ENCODE results near the gene TNFAIP2.

TNFAIP2 gene

GRCh38 chr14:103078420-103078749 is 44.9 kb upstream of the TNFAIP2 start (continued):
- no peak for TF ChIP-seq CREB5 (CRISPR knock-in tag; IDR thresholded peaks at IDR 0.05; ENCODE audit: low read depth)
- no peak for TF ChIP-seq ZFP30 (CRISPR knock-in tag; IDR thresholded peaks at IDR 0.05)
- TF ChIP-seq ZC3H10 (CRISPR knock-in tag; IDR thresholded peaks at IDR 0.05), result no peak
- TF ChIP-seq ZFP3 (CRISPR knock-in tag; IDR thresholded peaks at IDR 0.05), result no peak
- TF ChIP-seq OSR1 (CRISPR knock-in tag; IDR thresholded peaks at IDR 0.05), result no peak
- no peak for TF ChIP-seq POU6F1 (CRISPR knock-in tag; IDR thresholded peaks at IDR 0.05; ENCODE audit: borderline replicate concordance, low read depth)

DNA sequence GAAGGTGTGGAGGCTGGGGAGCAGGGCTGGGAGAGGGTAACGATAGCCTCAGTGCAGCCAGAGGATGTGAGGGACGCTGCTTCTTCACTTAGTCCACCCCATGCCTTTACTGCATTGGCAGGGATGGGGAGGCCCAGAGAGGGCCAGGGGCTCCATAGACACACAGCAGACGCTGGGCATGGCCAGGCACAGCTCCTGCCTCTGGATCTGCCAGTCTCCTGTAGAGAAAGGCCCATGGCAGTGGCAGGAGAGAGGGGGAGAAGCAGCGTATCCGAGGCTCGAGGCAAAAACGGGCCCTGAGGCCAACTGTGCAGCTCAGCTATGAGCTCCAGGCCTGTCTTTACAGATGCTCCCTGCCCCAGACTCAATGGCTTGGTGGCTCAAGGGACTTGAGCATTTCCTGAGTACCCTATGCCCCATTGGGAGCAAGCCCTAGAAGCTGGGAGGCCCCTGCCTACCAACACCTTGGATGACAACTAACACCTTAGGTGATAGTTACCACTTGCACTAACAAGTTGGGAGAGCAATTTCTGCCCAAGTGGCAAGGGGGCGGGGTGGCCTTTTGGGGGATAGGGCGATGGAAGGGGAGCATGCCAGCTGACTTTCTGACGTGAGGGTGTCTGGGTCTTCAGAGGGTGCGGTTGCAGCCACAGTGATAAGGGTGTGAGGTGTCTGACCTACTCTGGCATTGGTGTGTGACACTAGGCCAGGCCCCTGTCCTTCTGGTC is 44.2 kb upstream of the TNFAIP2 start:
- TF ChIP-seq CSDC2 (CRISPR knock-in tag; IDR thresholded peaks at IDR 0.05) (no peak), ARNTL (CRISPR knock-in tag; IDR thresholded peaks at IDR 0.05; ENCODE audit: borderline replicate concordance, low read depth) (no peak), CSRNP3 (CRISPR knock-in tag; IDR thresholded peaks at IDR 0.05) (no peak), PPARA (CRISPR knock-in tag; IDR thresholded peaks at IDR 0.05; ENCODE audit: borderline replicate concordance) (no peak), ISL1 (CRISPR knock-in tag; IDR thresholded peaks at IDR 0.05) (no peak), ESRRG (CRISPR knock-in tag; IDR thresholded peaks at IDR 0.05) (no peak), ZNF70 (CRISPR knock-in tag; IDR thresholded peaks at IDR 0.05) (no peak), BACH2 (CRISPR knock-in tag; IDR thresholded peaks at IDR 0.05; ENCODE audit: borderline replicate concordance) (no peak)
- ATAC-seq, result no peak

DNA sequence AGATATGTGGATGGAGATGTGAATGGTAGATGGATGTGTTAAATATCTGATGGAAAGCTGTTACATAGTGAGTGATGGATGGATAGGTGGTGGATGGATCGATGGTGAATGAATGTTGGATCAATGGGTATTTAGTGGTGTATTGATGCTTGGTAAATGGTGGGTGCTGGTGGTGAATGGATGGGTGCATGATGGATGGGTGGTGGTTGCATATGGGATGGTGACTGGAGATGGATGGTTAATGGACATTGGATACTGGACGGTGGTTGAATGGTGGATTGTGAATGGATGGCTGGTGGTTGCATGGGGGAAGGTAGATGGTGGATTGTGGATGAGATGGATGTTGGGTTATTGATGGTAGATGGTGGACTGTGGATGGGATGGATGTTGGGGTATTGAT is 41.3 kb upstream of the TNFAIP2 start:
- TF ChIP-seq RARB (CRISPR knock-in tag; IDR thresholded peaks at IDR 0.05), result no peak
- TF ChIP-seq ARNTL (CRISPR knock-in tag; IDR thresholded peaks at IDR 0.05; ENCODE audit: borderline replicate concordance, low read depth), result no peak
- no peak for TF ChIP-seq ISL1 (CRISPR knock-in tag; IDR thresholded peaks at IDR 0.05)
- no peak for TF ChIP-seq ZFP30 (CRISPR knock-in tag; IDR thresholded peaks at IDR 0.05)
- TF ChIP-seq ZNF8 (CRISPR knock-in tag; IDR thresholded peaks at IDR 0.05), result no peak
- no peak for TF ChIP-seq CREB5 (CRISPR knock-in tag; IDR thresholded peaks at IDR 0.05; ENCODE audit: low read depth)
- no peak for TF ChIP-seq SNAI2 (CRISPR knock-in tag; IDR thresholded peaks at IDR 0.05)
- TF ChIP-seq CSRNP3 (CRISPR knock-in tag; IDR thresholded peaks at IDR 0.05), result no peak
- TF ChIP-seq PPARA (CRISPR knock-in tag; IDR thresholded peaks at IDR 0.05; ENCODE audit: borderline replicate concordance), result no peak
- no peak for TF ChIP-seq GLIS3 (CRISPR knock-in tag; IDR thresholded peaks at IDR 0.05)
- TF ChIP-seq ZNF70 (CRISPR knock-in tag; IDR thresholded peaks at IDR 0.05), result no peak
- no peak for TF ChIP-seq ESRRG (CRISPR knock-in tag; IDR thresholded peaks at IDR 0.05)
- TF ChIP-seq, protein P1, sequence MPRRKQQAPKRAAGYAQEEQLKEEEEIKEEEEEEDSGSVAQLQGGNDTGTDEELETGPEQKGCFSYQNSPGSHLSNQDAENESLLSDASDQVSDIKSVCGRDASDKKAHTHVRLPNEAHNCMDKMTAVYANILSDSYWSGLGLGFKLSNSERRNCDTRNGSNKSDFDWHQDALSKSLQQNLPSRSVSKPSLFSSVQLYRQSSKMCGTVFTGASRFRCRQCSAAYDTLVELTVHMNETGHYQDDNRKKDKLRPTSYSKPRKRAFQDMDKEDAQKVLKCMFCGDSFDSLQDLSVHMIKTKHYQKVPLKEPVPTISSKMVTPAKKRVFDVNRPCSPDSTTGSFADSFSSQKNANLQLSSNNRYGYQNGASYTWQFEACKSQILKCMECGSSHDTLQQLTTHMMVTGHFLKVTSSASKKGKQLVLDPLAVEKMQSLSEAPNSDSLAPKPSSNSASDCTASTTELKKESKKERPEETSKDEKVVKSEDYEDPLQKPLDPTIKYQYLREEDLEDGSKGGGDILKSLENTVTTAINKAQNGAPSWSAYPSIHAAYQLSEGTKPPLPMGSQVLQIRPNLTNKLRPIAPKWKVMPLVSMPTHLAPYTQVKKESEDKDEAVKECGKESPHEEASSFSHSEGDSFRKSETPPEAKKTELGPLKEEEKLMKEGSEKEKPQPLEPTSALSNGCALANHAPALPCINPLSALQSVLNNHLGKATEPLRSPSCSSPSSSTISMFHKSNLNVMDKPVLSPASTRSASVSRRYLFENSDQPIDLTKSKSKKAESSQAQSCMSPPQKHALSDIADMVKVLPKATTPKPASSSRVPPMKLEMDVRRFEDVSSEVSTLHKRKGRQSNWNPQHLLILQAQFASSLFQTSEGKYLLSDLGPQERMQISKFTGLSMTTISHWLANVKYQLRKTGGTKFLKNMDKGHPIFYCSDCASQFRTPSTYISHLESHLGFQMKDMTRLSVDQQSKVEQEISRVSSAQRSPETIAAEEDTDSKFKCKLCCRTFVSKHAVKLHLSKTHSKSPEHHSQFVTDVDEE (CRISPR knock-in tag; IDR thresholded peaks at IDR 0.05), result no peak
- TF ChIP-seq CSDC2 (CRISPR knock-in tag; IDR thresholded peaks at IDR 0.05), result no peak
- TF ChIP-seq OSR1 (CRISPR knock-in tag; IDR thresholded peaks at IDR 0.05), result no peak
- TF ChIP-seq BACH2 (CRISPR knock-in tag; IDR thresholded peaks at IDR 0.05; ENCODE audit: borderline replicate concordance), result no peak
- TF ChIP-seq ZNF565 (CRISPR knock-in tag; conservative IDR thresholded peaks at IDR 0.05; ENCODE audit: low read depth), result no peak
- TF ChIP-seq ZC3H10 (CRISPR knock-in tag; IDR thresholded peaks at IDR 0.05), result no peak
- no peak for TF ChIP-seq ZFP3 (CRISPR knock-in tag; IDR thresholded peaks at IDR 0.05)
- no peak for ATAC-seq

All from SK-N-SH treated with all-trans-retinoic acid at 6 μM for 48 hours (cell line).